GM19023 (cell line): ENCODE measurements around the gene NAA35.
"Not testable (repeated sequence)": the region's sequence is repeated elsewhere in the genome, so short reads cannot be mapped to it uniquely, and the experiment has no call there.

Source experiments
- ATAC-seq: cut with Tn5 transposase; IDR thresholded peaks from one replicate; pipeline ENCODE4 v1.9.1; 2021; ENCODE audit warnings: mild to moderate bottlenecking, moderate library complexity; ENCODE audit not compliant: unreplicated experiment

Gene NAA35

DNA sequence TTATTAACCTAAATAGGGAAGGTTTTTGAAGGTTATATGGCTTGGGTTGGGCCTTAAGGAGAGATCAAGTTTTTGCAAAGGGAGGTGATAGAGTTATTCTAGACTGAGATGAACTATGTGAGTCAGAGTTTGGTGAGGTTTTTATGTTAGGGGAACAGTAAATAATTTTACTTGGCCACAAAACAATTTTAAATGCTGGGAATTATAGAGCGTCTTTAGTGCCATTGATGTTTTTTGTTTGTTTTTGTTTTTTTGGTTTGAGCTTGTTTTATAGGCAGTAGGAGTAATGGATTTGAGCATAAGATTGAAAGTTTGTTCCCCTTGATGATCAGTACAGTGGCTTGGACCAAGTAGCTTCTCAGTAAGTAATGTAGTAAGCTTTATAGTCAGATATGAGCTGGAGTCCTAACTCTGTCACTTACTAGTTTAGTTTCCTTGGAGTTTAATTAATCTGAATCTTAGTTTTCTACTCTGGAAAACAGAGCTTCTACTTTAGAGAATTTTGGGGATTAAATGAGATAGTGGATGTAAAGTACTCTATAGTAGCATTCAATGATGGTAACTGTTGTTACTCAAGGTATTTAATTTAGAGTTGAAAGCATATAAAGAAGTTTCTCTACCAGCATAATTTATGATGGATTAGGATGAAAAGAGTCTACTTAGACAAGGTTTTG, 2.9 kb downstream of the NAA35 start:
- ATAC-seq, result no peak

DNA sequence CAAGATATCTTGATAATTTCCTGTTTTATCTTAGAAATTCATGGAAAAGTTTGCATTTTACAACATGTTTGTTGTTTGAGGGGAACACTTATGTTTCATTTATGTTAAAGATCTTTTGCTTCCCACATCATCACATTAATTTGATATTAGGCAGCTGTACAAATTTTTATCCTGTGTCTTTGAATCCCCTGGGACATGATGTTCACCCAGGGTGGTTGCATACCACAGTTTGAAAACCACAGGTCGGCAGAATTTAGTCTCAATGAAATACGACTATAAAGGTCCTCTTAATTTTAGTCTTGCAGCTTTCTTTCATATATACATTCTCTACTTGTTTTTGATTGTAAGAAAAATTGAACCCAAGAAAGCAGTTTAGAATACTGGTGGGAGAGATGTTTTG, 3.7 kb downstream of the NAA35 start:
- no peak for ATAC-seq

DNA sequence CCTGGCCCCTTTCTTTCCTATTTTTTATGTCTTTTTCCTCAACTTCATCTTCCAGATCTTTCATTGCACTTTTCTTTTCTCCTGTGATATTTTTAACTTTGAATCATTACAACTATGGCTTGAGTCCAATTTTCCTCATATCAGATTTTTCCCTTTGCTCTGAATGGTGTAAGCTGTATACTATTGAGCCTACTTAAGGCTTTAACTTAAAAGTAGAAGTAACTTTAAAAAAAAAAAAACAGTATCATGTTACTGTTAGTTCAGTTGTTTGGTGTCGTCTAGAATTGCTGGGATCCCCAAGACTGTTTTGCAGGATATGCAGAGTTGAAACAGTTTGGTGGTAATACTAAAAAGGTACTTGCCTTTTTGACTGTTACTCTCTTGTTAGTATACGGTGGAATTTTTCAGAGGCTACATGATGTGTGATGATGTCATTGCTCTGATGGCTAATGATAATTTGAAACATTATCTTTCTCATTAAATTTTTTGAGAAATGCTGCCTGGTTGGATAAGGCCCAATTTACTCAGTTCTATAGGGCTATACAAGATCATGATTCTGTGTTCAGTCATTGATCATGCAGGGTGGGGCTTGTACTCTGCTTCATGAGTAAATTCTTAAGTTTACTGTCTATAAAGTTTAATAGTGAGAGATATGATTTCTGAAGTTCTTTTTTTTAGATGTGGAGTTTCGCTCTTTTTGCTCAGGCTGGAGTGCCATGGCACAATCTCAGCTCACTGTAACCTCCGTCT, 8.8 kb downstream of the NAA35 start:
- ATAC-seq, result no peak

DNA sequence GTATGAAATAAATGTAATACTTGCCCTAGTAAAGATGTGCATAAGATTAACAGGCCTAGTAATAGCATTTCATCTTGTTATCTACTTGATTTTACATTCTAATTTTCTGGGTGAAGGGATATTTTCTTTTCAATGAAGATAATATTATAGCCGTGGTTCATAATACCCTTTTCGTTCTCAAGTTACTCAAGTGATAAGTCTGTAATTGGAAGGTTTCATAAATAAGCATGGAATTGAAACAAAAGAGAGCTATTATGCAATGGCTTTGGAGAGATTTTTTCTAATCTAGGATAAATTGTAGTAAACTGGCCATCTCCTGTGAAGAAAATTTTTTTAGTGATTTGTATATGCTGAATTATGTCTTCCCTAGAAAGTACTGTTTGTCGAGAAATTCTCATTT, 19.0 kb downstream of the NAA35 start:
- no peak for ATAC-seq

DNA sequence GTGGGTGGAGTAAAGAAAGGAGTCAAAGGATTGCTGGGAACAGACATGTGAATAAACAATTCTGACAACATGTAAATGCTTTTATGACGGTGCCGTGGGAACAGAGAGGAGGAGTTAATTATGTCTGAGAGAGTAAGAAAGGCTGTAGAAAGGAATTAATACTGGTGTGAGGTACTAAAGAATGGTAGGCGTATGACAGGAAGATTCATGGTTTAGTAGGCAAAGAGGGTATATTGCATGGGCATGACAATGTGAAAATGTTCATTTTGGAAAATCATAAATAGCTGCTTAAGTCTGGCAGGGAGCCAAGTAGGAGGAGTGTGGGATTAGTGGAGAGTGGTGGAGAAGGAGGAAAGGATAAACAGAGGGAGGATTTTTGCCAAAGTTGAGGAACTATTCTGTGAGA, 19.7 kb downstream of the NAA35 start:
- ATAC-seq, result no peak

DNA sequence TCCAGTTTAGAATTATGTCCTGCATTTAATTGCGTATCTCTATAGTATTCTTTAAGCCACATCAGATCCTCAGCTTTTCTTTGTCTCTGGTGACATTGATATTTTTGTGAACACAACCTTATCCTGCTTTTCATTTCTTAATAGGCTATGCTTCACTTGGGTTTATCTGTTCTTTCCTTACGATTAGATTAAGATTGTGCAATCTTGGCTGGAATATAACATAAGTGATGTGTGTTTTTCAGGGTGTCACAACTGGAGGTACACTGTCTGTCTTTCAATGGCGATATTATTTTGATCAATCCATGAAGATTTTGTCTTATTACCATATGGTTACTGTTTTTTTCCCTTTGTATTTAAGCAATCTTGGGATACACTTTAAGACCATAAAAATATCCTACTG, 23.6 kb downstream of the NAA35 start:
- ATAC-seq, result no peak

DNA sequence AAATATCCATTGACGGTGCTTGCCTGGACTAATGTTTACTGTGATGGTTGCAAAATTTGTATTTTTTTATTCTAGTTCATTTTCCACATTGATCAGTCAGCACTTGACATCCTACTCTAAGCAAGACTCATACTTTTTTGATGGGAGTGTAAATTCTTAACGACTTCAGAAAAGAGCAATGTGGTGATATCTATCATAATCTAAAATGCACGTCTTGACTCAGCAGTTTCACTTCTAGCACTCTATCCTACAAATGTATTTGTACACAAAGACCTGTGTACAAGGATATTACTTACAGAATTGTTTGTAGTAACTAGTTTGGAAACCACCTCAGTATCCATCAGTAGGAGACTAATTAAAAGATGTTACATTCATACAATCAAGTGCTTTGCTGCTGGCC, 24.0 kb downstream of the NAA35 start:
- no peak for ATAC-seq

DNA sequence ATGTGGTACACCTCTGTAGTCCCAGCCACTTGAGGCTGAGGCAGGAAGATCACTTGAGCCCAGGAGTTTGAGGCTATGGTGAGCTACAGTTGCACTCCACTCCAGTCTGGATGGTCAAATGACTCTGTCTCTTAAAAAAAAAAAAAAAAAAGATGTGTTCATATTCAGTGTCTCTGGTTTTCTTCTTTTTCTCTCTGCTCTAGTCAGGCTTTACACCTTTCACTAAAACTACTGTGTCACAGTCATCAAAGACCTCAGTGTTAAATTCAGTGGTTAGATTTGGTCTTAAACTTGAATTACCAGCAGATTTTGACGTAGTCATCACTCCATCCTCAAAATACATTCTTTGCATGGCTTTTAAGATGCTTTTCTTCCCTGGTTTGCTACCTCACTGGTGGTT, 28.8 kb downstream of the NAA35 start:
- ATAC-seq, result no peak

DNA sequence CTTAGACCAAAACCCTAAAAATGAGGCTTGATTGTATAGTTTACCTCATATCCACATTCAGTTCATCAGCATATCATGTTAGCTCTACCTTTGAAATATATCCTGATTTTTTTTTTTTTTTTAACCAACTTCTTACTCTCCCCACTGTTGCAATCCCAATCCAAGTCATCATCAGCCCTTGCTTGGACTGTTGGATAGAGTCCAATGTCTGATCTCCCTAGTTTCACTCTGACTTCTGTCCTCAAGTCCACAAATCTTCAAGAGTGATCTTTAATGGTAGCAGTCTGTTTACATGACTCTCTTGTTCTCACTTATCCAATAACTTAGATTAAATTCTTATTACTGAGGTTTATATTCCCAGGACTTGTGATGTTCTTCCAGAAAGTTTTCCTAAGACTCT, 30.8 kb downstream of the NAA35 start:
- ATAC-seq, result no peak

DNA sequence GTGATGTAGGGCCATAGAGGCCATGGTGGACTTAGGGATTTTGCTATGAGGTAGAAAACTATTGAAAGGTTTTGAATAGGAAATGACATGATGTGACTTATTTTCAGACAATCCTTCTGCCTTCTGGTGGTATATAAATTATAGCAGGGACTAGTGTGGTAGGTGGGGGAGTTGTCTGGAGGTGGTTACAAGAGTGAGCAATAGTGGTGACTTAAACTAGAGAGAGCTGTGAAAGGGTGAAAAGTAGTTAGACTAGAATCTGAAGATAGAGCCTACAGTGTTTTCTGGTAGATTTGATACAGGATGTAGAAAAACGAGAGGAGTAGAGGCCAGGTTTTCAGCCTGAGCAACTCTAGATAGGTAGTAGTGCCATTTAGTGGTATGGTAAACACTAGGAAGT, 32.3 kb downstream of the NAA35 start:
- ATAC-seq, result no peak

DNA sequence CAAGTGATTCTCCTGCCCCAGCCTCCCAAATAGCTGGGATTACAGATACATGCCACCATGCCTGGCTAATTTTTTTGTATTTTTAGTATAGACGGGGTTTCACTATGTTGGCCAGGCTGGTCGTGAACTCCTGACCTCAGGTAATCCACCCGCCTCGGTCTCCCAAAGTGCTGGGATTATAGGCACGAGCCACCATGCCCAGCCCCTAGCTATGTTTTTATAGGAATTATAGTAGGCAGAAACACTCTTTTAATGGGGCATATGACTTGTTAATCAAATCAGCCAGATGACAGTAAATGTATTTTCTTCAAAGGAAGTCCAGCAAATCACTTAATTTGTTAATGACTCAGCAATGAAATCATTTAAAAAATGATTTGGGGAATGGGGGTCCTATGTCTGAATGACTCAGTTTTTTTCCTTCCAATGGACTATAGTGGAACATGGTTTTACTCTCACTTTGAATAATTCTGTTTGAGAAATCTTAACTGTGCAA, 33.2 kb downstream of the NAA35 start:
- not testable (repeated sequence) for ATAC-seq

DNA sequence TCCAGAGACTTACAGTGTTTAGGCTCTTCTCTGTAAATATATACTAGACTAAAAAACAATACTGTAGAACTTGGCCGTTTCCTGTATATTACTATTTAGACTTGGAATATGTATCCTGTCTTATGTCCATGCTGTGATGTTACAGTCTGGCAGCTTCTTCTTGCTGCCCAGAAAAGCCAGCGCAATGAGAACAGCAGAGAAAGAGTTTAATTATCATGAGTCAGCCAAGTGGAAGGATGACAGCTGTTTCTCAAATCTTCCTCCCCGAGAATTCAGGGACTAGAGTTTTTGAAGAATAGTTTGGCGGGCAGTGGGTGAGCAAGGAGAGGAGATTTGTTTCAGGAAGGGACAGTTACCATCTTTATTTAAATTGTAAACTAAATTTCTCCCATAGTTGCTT, 37.5 kb downstream of the NAA35 start:
- ATAC-seq, result no peak

DNA sequence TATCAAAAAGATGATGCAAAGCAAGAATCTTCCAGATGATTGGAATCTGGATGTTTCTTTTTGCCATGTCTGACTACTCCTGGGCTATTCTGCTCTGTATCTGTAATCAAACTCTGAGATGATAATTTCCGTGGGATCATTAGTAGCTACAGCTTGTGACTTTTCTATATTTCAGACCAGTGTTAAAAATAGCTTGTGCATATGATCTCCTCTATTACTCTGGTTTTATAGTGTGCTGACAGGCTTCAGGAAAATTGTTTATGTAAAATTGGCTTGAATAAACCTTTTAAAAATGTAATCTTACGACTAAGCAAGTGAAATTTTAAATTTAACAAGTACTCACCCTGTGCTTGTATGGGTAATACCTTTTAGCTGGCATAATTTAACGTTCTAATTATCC, 40.4 kb downstream of the NAA35 start:
- no peak for ATAC-seq

DNA sequence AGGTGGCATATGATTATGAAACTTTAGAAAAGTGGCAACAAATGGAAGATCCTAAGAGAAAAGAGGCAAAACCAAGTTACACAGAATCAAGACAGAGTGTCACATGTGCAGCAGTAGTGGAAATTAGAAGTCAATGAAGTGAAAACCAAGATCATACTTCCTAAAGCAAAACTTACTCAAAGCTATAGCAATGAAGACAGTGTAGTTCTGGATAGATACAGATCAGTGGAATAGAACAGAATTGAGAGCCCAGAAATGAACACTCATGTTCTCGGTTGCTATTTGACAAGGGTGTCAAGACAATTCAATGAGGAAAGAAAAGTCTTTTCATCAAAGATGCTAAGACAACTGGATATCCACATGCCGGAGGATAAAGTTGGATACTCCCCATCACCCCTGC, 43.5 kb downstream of the NAA35 start:
- ATAC-seq, result no peak

DNA sequence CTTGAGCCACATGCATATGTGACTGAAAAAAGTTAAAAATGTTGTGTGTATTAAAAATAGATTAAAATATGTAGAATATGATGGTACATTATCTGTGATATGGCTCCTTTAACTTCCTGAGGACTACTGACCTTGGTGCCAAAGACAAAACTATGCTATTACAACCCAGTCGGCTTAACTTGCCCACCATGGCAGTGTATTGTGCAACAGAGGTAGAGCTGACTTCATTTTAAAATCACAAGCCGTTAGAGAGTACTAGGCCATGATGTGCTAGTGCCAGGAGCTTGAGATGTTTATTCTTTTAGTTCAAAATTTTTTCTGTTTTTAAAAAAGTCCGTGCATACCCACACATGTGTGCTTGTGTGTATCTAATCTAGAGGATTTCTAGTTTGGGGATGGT, 46.3 kb downstream of the NAA35 start:
- ATAC-seq, result no peak

DNA sequence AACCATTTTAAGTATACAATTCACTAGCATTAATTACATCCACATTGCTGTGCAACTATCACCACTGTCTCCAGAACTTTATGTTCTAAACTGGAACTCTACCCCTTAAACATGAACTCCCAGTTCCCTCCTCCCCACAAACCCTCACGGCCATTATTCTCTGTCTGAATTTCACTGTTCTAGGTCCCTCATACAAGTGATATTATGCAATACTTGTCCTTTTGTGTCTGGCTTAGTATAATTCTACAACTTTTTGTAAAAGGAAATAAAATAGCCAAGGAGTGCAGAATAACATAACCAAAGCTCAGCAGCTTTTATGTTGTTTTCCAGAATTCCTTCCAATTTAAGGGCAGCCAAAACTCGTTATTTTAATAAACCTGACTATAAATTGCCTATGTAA, 53.2 kb downstream of the NAA35 start:
- no peak for ATAC-seq

DNA sequence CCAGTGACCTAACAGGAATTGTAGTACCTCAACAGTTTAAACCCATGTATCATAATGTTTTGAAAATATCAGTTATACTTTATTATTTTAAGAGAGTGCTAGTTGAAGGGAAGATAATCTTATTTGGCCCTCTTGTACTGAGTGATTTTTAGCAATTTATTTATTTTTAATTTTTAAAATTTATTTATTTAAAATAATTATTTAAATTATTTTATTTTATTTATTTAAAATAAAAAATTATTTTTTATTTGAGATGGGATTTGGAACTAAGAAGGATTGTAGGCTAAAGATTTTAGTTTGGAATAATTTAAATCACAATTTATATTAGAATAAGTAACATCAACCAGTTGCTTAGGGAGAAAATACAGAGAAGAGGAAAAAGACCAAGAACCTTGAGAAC, 54.2 kb downstream of the NAA35 start:
- ATAC-seq, result no peak

DNA sequence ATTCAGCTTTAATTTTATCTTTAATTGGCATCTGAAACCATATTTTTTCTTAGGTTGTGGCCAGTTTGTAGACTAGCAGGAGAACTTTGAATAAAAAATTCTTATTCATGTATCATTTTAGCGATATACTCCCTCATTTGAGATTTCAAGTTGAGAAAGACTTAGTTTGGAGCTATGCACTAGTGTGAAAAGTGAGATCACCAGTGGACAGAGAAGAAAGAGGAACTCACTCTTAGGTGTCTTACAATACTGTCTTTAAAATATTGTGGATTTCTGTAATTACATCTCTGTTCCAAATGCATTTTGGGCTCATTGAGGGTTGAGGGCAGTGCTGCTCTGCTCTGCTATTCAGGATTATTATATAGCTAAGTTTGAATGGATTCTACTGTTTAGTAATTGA, 54.7 kb downstream of the NAA35 start:
- no peak for ATAC-seq

DNA sequence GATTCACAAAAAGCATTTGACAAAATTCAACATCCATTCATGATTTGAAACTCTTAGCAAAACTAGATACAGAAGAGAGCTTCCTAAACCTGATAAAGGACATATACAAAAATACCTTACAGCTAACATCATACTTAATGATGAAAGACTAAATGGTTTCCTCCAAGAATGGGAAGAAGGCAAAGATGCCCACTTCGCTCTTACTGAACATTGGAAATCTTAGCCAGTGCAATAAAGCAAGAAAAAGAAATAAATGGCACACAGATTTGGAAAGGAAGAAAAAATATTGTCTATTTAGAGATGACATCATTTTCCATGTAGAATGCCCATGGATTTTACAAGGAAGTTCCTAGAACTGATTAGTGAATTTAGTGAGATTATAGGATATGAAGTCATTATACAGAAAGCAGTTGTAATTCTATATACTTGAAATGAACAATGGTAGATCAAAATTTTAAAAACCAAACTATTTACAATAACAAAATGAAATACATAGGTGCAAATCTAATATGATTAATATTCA, 64.4 kb downstream of the NAA35 start:
- no peak for ATAC-seq

DNA sequence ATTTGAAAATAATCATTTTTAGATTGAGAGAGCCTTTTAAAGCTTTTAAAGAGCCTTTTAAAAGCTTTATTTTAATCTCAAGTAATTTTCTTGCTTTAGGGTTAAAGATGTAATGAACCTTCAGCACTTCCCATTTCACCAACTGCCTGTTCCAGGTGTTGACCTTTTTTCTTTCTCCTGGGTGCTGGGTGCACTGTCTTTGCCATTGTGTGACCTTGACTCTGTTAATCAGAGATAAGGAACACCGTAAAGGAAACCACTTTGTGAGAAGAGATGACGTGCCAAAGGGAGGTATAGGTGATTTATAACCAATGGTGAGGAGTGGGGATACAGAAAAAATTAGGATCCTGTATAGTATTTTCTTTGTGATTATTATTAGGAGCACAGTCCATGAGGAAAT, 68.2 kb downstream of the NAA35 start:
- ATAC-seq, result no peak

DNA sequence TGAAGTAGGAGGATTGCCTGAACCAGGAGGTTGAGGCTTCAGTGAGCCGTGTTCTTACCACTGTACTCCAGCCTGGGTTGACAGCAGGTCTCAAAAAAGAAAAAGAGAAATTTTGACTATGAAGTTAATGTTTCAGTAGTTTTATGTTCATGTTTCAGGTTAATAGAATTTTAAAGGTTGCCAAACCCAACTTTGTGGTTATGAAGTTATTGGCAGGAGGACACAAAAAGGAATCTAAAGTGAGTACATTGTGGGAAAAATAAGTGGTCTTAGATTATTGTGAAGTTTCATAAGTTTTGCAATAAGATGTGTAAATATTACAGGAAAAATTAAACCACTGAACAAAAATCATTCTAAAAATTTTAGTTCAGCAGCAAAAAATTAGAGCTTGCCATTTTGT, 79.8 kb downstream of the NAA35 start:
- no peak for ATAC-seq

DNA sequence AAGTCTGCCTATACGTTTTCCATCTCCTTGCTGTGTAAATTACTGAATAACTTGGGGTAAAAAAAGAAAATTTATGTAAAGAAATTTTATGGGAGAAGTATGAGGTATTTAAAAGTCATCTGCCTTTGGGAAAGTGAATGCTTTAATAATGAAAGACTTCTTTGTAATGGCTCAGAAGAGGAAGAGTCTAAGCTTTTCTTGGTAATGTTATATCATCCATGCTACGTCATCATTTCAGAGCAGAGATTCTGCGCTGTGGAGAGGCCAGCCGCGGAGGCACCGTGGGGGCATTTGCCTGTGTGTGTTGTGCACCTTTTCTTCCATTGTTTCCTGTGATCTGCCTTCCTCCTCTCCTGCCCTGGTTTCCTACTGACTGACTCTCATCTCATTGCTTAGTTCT, 80.2 kb downstream of the NAA35 start:
- ATAC-seq, result no peak
